Stimulated activated naive CD8-positive, alpha-beta T cell treated with anti-CD3 and anti-CD28 coated beads, Interleukin-15, Interleukin-2, amounts not matched to agents 100 U/mL and 50 U/mL, for 24 hours (primary cell): ENCODE measurements around the gene MEPE.
"Not testable (repeated sequence)": the region's sequence is repeated elsewhere in the genome, so short reads cannot be mapped to it uniquely, and the experiment has no call there.

Experiments
- ATAC-seq: fragments of 150-1000 bp; cut with Tn5 transposase; one replicate; pipeline ENCODE4 v1.10.0; 2021
- DNase-seq: peaks from one replicate; pipeline ENCODE4 v3.0.0; 2021

MEPE gene

DNA sequence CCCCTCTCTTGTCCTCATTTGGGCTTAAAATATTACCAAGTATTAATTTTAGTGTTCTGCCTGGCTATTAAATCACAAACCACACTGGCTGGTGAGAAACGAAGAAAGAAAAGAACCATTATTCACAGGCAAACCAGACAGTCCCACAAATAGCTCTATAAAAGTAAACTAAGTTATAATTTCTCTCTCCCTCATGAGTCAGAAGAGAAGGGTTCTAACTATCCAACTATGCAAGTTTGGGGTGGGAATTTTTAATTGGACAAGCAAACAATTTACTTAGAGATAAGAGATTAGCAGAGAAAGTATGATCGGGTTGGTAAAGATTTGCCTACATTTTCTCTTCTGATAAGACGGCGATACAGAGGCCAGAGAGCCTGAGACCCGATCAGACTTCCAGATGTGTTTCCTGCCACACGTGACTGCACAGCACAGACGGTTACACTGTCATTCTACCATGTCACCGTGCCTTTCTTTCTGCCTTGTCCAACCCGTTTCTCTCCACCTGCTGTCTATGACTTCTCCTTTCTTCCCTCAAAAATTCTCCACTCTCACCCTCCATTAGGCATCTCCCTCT is 52.3 kb downstream of the MEPE start:
- ATAC-seq: no peak

DNA sequence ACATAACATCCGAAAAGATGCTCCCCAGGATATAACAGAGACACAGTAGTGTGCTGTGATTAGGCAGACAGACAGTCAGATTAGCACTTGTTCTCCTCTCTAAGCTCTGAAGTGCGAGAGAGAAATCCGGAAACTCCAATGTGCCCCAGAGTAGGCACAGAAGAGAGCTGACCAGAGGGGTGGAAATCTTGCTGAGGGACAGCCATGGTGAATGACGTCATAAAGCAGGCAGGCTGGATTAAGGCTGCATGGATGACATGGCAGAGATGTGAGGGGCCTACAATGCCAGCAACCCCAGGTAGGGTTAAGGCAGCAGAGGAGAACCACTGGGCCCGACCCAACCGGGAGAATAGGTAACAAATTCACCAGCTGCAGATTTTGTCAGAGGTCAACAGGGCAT is 53.3 kb downstream of the MEPE start:
- no peak for DNase-seq
- no peak for ATAC-seq

More for the DNA sequence above, 52.3 kb downstream of the MEPE start:
- DNase-seq: no peak

DNA sequence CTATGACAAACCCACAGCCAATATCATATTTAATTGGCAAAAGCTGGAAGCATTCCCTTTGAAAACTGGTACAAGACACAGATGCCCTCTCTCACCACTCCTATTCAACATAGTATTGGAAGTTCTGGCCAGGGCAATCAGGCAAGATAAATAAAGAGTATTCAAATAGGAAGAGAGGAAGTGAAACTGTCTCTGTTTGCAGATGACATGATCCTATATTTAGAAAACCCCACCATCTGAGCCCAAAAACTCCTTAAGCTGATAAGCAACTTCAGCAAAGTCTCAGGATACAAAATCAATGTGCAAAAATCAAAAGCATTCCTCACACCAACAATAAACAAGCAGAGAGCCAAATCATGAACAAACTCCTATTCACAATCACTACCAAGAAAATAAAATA is 58.0 kb downstream of the MEPE start:
- not testable (repeated sequence) for ATAC-seq, DNase-seq

DNA sequence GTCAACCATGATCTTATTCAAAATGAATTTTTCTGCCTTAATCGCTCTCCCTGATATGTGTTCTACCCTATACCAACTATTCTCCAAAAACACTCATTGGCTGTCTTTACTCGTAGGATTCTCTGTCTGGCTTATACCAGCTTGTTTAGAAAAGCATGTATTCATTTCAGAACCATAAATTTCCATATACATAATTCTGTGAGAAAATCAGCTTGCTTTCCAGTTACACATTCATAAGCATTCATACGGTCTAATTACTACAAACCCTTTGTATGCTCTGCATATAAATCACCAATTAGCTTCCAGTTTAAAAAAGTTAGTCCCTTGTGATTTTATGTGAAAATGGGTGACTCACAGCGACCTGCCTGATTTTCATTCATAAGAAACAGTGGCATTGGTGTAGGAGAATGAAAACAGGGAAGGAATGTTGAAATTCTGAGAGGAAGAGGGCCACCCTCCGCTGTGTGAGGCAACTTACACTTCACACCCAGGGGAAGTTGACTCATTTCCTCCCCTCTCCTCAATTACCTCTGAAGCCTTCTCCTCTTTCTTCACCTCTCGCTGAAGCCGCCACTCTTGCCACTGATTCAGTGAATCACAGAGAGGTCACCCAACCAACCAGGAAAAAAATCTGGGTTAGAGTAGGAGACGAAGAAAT is 63.3 kb downstream of the MEPE start:
- ATAC-seq (peak; percentile 93), DNase-seq (peak; percentile 32)
